SH-SY5Y (cell line): ENCODE results near the gene POU4F1.

Experiments used
- GATA2 ChIP-seq: IDR thresholded peaks from 2 replicates; pipeline ENCODE4 v1.6.1; 2011; ENCODE audit warnings: mild to moderate bottlenecking, low read depth, low read length
- GATA3 ChIP-seq: IDR thresholded peaks from 2 replicates; pipeline ENCODE4 v1.6.1; 2011; ENCODE audit warnings: low read depth, mild to moderate bottlenecking, low read length, moderate library complexity

The POU4F1 gene

DNA sequence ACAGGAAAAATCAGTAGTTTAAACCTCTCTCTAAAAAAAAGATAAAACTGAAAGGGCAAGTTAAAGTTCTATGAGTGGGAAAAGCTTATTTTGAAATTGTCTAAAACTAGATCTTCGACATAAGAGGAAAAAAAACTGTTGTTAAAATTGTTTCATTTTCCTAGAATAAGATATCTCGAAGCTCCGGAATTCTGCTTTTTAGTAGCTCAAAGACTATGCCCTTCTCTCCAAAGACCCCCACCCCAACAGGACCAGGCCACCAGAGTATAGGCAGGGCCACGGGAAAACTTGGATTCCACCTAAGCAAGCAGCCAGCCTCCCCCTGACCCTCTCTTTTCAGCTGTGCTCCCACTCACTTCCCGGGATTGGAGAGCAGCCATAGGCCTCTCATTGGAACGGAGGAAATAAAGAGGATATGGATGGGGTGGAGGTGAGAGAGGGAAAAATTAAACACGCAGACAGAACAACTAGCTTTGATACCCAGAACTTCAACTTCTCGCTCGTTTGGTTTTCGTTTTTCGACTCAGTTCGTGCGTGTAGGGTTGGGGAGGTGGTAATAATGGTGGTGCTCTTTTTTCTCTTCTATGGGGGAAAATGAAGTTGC is 3.0 kb downstream of the POU4F1 start:
- TF ChIP-seq GATA2 = no peak
- TF ChIP-seq GATA3 = no peak

DNA sequence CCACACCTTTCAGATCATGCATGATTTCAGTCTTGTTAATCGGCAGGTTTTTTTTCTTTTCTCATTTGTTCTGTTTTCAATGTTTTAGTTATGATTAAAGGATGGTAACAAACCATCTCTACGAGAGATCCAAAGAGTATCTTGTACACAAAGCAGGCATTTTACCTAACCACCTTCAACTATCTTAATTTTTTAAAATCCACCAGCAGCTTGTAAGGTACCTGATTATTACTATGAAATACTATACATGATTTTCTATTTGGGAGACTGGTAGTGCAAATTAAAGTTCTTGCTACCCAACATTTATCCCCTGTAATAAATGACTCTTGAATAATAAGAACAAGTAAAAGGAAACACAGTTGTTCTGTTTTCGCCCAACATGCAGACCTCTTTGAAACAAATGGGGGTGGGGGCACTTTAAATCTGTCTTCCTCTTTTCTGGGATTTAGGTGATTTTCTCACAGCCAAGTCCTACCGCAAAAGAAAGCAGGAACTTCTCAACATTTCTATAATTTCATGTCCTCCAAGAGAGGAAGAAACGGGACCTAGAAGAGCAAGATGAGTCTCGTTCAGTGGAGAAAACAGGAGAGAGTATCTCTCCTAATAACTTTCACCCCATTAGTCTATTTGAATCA is 3.6 kb downstream of the POU4F1 start:
- TF ChIP-seq GATA3 (no peak), GATA2 (no peak)

- TF ChIP-seq GATA2 = no peak
- no peak for TF ChIP-seq GATA3
Observed at GRCh38 chr13:78598966-78599644, 4.2 kb downstream of the POU4F1 start.

GRCh38 chr13:78598116-78598781 is 5.1 kb downstream of the POU4F1 start:
- TF ChIP-seq GATA3 = no peak
- TF ChIP-seq GATA2 = no peak

DNA sequence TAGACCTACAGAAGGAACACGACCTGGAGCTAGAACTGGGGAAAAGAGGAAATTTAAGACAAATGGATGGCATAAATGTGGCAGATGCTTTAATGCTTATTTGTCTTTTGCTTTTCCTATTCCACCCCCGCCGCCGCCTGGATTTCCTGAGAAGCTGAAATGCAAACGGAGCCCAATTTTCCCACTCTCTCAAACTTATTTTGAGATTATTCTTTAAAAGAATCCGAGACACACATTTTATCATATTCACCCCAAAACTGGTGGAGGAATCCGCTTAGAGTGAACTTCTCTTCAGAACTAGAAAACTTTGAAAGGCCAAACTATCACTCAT is 5.8 kb downstream of the POU4F1 start:
- TF ChIP-seq GATA2 (no peak), GATA3 (no peak)

DNA sequence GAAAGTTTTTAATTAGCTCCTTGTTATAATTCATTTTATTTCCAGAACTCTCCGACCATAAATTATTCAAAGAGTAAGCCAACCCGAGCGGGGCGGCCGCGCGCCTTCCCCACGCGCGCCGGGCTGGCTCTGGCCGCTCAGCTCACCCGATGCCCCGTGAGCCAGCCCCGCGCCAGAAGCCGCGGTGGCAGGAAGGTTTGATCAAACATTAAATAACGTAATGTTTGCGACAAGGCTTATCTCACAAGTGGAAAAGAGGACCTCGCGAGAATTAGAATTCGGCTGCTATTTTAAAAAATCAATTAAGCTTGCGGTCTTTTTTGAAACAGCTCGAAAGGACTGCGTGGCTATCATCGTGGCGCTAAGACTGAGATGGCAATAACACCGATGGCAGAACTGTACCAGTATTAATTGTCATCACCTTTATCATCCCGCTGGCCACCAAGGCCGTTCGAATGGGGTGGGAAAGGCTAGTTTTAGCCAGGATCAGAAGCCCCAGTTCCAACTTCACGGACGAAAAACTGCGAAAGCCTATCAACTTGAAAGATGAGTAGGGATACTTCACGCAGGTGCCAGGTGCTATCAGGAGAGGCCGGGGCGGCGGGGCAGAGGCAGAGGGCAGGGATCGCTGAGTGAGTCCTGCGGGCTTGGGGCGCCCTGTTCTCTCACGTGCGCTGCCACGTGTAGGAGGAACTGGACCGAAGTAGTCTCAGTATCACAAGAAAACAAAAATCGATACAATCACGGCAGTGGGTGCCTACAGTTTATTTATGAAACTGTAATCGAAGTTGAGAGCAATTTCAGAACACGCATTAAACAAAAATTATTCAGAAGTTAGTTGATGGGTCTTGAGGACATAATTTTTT is 6.4 kb downstream of the POU4F1 start:
- TF ChIP-seq GATA3 = no peak
- no peak for TF ChIP-seq GATA2

GRCh38 chr13:78596399-78596735 is 7.0 kb downstream of the POU4F1 start:
- no peak for TF ChIP-seq GATA2
- no peak for TF ChIP-seq GATA3

GRCh38 chr13:78595495-78596398 is 7.6 kb downstream of the POU4F1 start:
- TF ChIP-seq GATA2 (no peak), GATA3 (no peak)

GRCh38 chr13:78594456-78594975 is 8.8 kb downstream of the POU4F1 start:
- TF ChIP-seq GATA3 (no peak), GATA2 (no peak)

DNA sequence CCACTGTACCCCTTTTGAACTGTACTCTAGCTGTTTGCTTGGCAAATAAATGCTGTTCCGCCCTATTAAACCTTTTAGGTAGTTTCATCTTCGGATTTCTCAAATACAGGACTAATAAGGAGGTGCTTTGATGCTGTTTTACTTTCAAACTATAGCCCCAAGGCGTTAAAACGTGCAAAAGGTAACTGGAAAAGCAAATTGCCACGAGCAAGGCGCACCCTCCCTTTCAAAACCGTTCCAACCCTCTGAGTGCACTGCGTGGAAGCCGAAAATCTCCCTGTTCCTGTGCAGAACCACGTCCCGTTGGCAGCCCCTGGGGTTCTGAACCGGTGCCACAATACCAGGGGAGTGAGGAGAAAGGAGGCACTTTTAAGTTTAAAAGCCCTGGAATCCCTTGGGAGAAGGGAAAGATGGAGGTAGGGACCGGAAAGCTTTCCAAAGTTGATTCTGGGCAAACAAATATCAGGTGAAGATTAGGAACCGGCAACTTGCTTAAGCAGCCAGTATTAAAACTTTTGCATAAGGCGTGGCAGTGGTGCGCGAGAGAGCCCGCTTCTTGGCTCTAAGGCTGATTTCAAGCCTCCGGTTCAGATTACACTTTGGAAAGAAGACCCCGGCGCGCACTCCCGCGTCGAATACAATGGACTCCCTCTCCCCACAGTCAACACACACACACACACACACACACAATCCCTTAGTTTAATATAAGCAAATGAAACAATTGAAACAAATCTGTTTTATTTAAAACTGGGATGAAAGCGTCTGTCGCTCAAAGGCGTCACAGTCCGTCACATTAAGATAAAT is 9.5 kb downstream of the POU4F1 start:
- TF ChIP-seq GATA2 (no peak), GATA3 (no peak)

DNA sequence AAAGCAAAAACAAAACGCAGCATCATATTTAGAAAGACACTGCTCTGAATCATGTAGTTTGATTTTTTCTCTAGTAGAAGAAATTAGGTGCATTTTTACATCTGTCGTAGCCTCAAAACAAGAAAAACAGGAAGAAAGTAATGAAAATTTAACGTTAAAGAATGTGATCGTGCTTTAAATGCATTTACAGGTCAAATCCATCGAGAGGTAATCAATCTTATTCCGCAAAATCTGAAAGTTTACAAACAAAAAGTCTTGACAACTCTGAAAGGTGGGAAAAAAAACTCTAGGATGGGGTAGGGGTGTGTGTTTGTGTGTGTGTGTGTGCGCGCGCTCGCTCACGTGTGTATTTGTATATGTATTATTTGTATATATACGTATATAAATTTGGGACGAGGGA is 10.2 kb downstream of the POU4F1 start:
- TF ChIP-seq GATA2 = no peak

DNA sequence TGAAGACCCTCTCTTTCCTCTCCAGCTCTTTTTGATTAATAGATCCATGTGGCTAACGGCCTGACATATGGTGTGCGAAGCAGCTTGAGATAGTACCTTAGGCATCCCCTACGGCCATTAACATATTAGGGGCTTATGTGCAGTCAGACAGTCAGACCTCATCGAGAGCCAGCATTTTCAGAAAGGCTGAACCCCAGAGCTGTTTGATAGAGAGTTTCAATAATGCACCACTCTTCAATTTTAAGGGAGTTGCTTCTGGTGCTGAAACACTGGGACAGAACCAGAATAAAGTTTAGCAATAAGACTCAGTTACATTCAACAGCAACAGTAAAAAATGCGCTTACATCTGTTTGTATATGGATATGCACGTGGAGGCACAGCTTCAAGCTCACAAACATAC is 10.8 kb downstream of the POU4F1 start:
- TF ChIP-seq GATA3 (no peak), GATA2 (no peak)
